ENCODE measurements around the gene RPL7L1. TPM values are rescaled to one million over a fixed set of nuclear protein-coding genes. Genes with fewer than 3 reads are reported as not detected.

Gene RPL7L1
- total RNA-seq, 2 experiments from 2014 or later: 205 to 206 TPM

DNA sequence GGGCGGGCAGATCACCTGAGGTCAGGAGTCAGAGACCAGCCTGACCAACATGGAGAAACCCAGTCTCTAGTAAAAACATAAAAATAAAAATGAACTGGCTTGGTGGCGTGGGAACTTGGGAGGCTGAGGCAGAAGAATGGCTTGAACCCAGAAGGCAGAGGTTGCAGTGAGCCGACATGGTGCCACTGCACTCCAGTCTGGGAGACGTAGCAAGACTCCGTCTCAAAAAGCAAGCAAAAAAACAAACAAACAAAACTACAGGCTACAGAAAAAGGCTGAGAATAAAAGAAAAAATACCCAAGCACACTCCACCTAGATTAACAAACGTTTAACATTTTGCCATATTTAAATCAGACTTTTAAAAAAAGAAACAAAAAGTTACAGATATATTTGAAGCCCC, 42.4 kb downstream of the RPL7L1 start:
- POLR2A ChIA-PET: no interaction called here

DNA sequence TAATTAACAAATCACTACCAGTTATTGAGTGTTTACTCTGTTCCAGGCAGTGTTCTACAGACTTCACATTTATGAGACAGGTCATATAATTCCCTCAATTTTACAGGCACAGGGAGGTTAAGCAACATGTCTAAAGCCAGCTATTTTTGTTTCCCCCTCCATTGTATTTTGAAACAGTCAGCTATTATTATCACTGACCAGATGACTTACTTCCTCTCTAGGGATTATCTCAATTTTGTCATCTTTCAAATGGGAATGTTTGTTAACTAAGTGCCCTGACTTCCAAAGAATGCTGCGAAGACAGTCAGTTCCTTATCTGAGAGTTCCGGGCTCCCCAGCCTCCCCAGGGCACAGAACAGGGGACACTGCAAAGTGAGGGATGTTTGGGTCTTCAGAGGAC, 44.2 kb downstream of the RPL7L1 start:
- CTCF ChIA-PET: no interaction called here
- POLR2A ChIA-PET: no interaction called here

More for the DNA sequence above, 42.4 kb downstream of the RPL7L1 start:
- CTCF ChIA-PET: no interaction called here

DNA sequence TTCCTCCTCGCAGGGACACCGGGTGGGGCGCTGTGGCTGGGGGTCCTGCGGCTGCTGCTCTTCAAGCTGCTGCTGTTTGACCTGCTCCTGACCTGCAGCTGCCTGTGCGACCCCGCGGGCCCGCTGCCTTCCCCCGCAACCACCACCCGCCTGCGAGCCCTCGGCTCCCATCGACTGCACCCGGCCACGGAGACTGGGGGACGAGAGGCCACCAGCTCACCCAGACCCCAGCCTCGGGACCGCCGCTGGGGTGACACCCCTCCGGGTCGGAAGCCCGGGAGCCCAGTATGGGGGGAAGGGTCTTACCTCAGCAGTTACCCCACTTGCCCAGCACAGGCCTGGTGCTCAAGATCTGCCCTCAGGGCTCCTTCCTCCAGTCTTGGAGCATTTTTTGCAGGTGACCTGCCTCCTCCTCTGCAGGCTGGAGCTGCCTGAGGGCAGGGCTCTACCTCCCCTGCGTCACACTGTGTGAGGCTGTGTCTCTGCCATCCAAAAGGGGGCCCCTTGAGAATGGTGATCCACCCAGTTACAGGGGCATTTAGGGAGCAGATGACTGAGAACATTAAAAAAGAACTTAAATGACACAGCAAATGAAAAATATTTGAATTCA, 45.9 kb downstream of the RPL7L1 start:
- ChIA-PET POLR2A (no interaction called here), CTCF (no interaction called here)

DNA sequence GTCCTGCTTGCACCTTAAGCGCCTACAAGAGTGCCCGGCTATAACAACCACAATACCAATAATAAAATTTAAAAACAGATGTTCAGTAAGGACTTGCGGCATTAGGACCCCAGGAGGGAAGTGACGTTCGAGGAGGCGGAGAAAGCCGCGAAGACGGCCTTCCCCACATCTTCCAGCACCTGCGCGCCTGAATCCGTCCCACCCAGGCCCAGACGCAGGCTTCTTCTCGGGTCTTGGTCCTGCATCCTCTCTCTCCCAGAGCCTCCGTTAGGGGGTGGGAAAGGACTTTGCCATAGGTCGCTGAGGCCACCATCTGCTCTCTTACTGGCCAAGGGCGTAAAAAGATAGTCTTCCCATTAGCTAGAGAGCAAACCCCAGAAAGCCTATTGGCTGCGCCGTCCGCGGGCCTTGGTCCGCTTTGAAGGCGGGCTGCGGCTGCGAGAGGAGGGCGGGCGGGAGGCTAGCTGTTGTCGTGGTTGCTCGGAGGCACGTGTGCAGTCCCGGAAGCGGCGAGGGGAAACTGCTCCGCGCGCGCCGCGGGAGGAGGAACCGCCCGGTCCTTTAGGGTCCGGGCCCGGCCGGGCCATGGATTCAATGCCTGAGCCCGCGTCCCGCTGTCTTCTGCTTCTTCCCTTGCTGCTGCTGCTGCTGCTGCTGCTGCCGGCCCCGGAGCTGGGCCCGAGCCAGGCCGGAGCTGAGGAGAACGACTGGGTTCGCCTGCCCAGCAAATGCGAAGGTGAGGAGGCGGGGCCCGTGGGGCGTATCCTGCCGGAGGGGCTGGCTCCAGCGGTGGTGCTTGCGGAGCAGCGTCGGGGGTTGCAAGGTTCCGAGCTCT, 49.8 kb downstream of the RPL7L1 start, which contains the start of gene CNPY3:
Gene CNPY3, plus strand, starts transcription at position 495 of the 835 bp plus-strand sequence. Its CDS starts 91 bp downstream, at position 586.
- ChIA-PET CTCF (interaction anchor here (0.7 to 2.4 kb wide), 4 partner anchors 11 to 214 kb away, joined by 3 to 6 read pairs (median 5); no protein-coding TSS in a partner anchor), POLR2A (interaction anchor here (0.5 to 1.8 kb wide), 18 partner anchors 12 to 273 kb away, joined by 3 to 14 read pairs (median 5); partner anchors contain the start of genes CUL7, KLHDC3, MEA1 and PEX6)

DNA sequence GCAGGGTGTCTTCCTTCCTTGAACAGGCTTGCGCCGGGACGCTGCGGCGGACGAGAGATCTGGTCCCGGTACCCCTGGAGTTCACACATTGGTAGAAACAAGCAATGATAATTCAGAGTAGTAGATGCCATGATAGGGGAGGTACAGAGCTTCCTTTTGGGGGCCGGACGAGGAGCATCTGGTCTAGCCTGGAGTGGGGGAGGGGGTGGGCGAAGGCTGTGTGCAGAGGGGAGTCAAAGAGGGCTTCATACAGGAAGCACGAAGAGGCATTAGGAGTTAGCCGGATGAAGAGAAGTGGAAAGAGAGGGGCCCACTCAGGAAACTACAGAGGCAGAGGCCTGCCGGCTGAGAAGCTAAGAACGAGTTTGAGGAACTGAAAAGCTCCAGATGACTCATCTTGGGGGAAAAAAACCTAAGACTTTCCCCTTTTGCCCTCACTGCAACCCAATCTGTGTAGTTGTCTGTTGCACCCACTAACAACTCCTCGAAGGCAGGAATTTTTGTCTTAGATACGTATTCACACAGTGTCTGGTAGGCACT, 50.5 kb downstream of the RPL7L1 start:
- ChIA-PET CTCF (interaction anchor here (0.7 to 2.4 kb wide), 3 partner anchors 29 to 214 kb away, joined by 3 to 6 read pairs (median 5); no protein-coding TSS in a partner anchor), POLR2A (interaction anchor here (0.5 to 1.8 kb wide), 16 partner anchors 11 to 387 kb away, joined by 3 to 14 read pairs (median 4); partner anchors contain the start of genes CUL7, KLHDC3, MEA1 and PEX6)

DNA sequence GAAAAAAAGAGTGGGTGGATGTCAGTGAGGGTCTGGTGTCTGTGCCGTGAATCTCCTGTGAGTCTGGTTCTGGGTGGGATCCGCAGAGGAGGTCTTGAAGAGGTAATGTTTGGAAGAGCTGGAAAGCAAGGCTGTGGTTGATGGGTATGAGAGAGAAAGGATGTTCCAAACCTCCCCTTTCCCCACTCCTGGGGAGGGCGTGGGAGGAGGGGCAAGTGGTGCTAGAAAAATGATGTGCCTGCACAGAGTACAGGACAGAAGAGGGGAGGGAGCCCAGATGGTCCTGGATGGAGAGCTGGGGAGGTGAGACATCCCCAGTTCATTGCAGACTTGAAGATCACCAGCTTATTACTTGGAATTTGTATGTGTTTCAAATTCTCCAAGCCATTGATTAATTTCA, 53.0 kb downstream of the RPL7L1 start:
- CTCF ChIA-PET: no interaction called here
- POLR2A ChIA-PET: interaction anchor here (0.5 kb wide), 1 partner anchor 250 kb away, joined by 3 read pairs; the partner anchor contains the start of gene CUL9

DNA sequence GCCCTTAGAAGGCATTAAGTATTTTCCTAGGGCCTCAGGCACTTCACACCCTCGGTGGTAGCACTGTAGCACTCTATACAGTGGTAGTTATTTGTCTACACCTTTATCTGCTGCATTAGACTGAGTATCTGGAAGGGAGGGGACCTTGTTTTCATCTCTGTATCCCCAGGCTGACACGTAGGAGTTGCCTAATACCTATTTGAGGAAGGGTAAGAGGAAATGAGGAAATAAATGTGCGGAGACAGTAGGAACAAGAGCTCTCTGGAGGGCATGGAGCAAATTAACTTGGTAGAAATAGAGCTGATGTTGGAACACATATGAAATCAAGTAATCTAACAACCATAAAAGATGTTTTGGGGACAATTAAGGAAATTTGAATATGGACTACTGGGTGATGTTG, 53.8 kb downstream of the RPL7L1 start:
- ChIA-PET POLR2A (no interaction called here), CTCF (no interaction called here)

DNA sequence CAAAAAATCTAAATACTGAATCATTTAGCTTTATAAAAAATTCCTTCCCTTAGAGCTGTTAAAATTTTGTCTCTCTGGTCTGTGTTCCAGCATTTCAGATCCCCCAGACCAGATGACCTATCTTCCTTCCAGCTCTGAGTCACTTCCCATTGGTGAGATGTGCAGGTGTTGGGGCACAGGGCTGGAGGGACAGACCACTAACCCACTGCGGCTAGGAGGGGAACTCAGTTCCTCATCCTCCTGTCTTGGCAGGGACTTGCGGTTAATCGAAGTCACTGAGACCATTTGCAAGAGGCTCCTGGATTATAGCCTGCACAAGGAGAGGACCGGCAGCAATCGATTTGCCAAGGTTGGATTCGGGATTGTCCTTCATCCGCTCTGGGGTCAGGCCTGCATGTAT, 55.9 kb downstream of the RPL7L1 start:
- ChIA-PET POLR2A (interaction anchor here (1.3 kb wide), 1 partner anchor 10 kb away, joined by 3 read pairs; no protein-coding TSS in a partner anchor), CTCF (no interaction called here)

DNA sequence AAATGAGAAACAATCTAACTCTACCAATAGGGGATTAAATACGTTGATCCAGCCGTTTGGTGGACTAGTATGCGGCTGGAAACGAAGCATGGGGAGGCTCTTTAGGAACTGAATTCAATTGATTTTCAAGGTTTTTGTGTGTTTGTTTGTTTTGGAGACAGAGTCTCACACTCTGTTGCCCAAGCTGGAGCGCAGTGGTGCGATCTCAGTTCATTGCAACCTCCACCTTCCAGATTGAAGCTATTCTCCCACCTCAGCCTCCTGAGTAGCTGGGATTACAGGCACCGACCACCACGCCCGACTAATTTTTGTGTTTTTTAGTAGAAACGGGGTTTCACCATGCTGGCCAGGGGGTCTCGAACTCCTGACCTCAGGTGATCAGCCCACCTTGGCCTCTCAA, 57.0 kb downstream of the RPL7L1 start:
- POLR2A ChIA-PET: no interaction called here
- CTCF ChIA-PET: no interaction called here

DNA sequence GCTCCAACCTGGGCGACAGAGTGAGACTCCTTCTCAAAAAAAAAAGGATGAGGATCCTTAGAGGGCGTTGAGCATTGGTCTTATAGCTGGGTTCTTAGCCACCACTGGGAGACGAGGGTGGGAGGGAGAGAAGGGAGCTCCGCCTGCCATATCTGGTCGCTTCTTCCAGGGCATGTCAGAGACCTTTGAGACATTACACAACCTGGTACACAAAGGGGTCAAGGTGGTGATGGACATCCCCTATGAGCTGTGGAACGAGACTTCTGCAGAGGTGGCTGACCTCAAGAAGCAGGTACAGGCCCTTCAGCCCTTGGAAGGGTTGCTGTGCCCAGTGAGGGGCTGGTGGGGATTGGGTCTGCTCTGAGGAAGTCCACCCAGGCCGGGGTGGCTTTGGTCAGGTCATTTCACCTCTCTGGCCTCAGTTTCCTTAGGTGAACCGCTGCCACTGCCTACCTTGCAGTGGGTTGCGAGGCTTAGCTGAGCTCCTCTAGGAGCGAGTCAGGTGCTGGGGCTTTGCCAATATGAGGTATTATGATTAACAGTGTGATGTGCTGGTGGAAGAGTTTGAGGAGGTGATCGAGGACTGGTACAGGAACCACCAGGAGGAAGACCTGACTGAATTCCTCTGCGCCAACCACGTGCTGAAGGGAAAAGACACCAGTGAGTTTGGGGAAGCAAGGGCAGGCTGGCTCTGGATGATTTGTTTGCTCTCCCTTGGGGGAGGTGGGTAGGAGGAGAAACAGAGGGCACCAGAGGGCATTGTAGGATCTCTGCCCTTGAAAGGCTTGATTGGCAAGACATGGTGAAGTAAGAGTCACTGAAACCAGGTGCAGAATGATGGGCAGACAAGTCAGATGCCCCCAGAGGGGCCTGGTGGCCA, 58.4 kb downstream of the RPL7L1 start:
- CTCF ChIA-PET: no interaction called here
- POLR2A ChIA-PET: interaction anchor here (0.5 to 1.3 kb wide), 3 partner anchors 14 to 150 kb away, joined by 3 to 4 read pairs (median 4); partner anchors contain the start of gene PPP2R5D

DNA sequence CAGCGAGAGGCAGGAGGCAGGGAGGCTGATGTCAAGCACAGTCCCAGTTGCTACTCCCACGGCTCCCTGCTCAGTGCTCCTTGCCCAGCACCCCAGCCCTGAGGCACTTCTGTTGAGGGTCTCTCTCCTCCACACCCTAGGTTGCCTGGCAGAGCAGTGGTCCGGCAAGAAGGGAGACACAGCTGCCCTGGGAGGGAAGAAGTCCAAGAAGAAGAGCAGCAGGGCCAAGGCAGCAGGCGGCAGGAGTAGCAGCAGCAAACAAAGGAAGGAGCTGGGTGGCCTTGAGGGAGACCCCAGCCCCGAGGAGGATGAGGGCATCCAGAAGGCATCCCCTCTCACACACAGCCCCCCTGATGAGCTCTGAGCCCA, 59.0 kb downstream of the RPL7L1 start:
- CTCF ChIA-PET: no interaction called here

DNA sequence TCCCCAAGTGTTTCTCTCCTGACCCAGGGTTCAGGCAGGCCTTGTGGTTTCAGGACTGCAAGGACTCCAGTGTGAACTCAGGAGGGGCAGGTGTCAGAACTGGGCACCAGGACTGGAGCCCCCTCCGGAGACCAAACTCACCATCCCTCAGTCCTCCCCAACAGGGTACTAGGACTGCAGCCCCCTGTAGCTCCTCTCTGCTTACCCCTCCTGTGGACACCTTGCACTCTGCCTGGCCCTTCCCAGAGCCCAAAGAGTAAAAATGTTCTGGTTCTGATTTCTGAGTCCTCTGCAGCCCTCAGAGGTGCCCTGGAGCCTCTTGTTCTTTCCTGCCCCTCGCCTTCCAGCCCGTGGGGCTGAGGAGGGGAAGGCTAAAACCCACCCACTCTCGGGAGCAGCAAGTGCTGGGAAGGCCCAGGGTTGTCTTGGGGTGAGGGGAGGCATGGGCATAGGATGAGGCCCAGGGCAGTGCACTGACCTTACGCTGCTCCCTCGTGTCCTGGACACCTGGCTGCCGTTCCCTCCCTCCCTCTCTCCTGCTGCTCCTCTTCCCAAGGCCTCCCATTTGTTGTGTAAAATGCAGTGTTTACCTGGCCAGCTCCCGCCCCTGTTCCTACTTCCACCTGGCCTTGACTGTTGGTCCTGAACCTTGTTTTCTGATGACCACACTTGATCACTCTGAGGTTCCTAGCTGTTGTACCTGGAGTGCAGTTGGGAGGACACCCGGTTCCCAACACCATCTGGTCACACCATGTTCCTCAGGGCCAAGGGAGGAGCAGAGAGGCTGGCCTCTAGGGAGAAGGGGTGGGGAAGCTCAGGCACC, 59.8 kb downstream of the RPL7L1 start:
- ChIA-PET CTCF (no interaction called here), POLR2A (no interaction called here)

More for the DNA sequence above, 59.0 kb downstream of the RPL7L1 start:
- POLR2A ChIA-PET: no interaction called here

Other genes with a start within 250 kb of the RPL7L1 start
- gene PRPH2, start 157.0 kb upstream of the RPL7L1 start, total RNA-seq: under 1 TPM in 1 of 2 experiments, not detected in 1; 0.06 TPM
- 10 to 100 TPM; 17.3 to 17.6 TPM for gene TBCC, start 133.5 kb upstream of the RPL7L1 start, total RNA-seq
- 10 to 100 TPM; 12.1 to 12.6 TPM for gene BICRAL, start 97.6 kb upstream of the RPL7L1 start, total RNA-seq
- not detected for gene PTCRA, start 36.4 kb downstream of the RPL7L1 start, total RNA-seq
- gene CNPY3, start 49.9 kb downstream of the RPL7L1 start, total RNA-seq: 10 to 100 TPM; 48.8 to 50.2 TPM
- gene GNMT, start 81.1 kb downstream of the RPL7L1 start, total RNA-seq: under 1 TPM; 0.23 to 0.59 TPM
- 10 to 100 TPM; 18.9 to 19.4 TPM for gene PEX6, start 99.6 kb downstream of the RPL7L1 start, total RNA-seq
- 10 to 100 TPM; 50.3 to 52.1 TPM for gene PPP2R5D, start 105.0 kb downstream of the RPL7L1 start, total RNA-seq
- 100 to 1,000 TPM; 105 to 109 TPM for gene MEA1, start 134.3 kb downstream of the RPL7L1 start, total RNA-seq
- gene KLHDC3, start 134.6 kb downstream of the RPL7L1 start, total RNA-seq: 10 to 100 TPM; 71.1 to 71.4 TPM
- 100 to 1,000 TPM; 101 to 103 TPM for gene RRP36, start 142.0 kb downstream of the RPL7L1 start, total RNA-seq
- 10 to 100 TPM; 11.6 to 11.7 TPM for gene CUL7, start 174.2 kb downstream of the RPL7L1 start, total RNA-seq
- 100 to 1,000 TPM in 1 of 2 experiments, 10 to 100 TPM in 1; 97.2 to 108 TPM for gene MRPL2, start 179.8 kb downstream of the RPL7L1 start, total RNA-seq
- gene KLC4, start 180.0 kb downstream of the RPL7L1 start, total RNA-seq: 1 to 10 TPM; 7.4 to 8.2 TPM
- gene PTK7, start 196.7 kb downstream of the RPL7L1 start, total RNA-seq: 1 to 10 TPM; 1.2 to 1.6 TPM

Measured in activated CD8-positive, alpha-beta memory T cell treated with anti-CD3 and anti-CD28 coated beads for 36 hours (primary cell).